ENCODE measurements around the gene PA2G4.

Gene PA2G4

DNA sequence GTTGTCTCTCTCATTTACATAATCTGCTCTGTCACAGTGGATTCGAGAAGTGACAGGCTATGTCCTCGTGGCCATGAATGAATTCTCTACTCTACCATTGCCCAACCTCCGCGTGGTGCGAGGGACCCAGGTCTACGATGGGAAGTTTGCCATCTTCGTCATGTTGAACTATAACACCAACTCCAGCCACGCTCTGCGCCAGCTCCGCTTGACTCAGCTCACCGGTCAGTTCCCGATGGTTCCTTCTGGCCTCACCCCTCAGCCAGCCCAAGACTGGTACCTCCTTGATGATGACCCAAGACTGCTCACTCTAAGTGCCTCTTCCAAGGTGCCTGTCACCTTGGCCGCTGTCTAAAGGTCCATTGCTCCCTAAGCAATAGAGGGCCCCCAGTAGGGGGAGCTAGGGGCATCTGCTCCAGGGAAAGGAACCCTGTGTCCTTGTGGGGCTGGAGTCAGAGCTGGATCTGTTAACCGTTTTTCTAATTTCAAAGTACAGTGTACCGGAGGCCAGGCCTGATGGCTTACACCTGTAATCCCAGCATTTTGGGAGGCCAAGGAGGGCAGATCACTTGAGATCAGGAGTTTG lies 19.3 kb upstream of the PA2G4 start:
- TF ChIP-seq GATA3 (IDR thresholded peaks at IDR 0.05; ENCODE audit: low read depth, low read length) (no peak), GATA2 (IDR thresholded peaks at IDR 0.05; ENCODE audit: low read depth, low read length) (no peak)

GRCh38 chr12:56086096-56086495 lies 18.3 kb upstream of the PA2G4 start:
- TF ChIP-seq GATA3 (IDR thresholded peaks at IDR 0.05; ENCODE audit: low read depth, low read length) (no peak), GATA2 (IDR thresholded peaks at IDR 0.05; ENCODE audit: low read depth, low read length) (no peak)

- TF ChIP-seq GATA2 (IDR thresholded peaks at IDR 0.05; ENCODE audit: low read depth, low read length) = no peak
- no peak for TF ChIP-seq GATA3 (IDR thresholded peaks at IDR 0.05; ENCODE audit: low read depth, low read length)
Observed at GRCh38 chr12:56086608-56087007, 17.8 kb upstream of the PA2G4 start.

- TF ChIP-seq GATA3 (IDR thresholded peaks at IDR 0.05; ENCODE audit: low read depth, low read length) = no peak
- TF ChIP-seq GATA2 (IDR thresholded peaks at IDR 0.05; ENCODE audit: low read depth, low read length) = no peak
Observed at GRCh38 chr12:56087220-56087619, 17.1 kb upstream of the PA2G4 start.

- TF ChIP-seq GATA3 (IDR thresholded peaks at IDR 0.05; ENCODE audit: low read depth, low read length) = no peak
Observed at GRCh38 chr12:56097738-56098137, 6.6 kb upstream of the PA2G4 start.

GRCh38 chr12:56098592-56098991 lies 5.8 kb upstream of the PA2G4 start:
- no peak for TF ChIP-seq GATA3 (IDR thresholded peaks at IDR 0.05; ENCODE audit: low read depth, low read length)
- TF ChIP-seq GATA2 (IDR thresholded peaks at IDR 0.05; ENCODE audit: low read depth, low read length) = no peak

- TF ChIP-seq GATA2 (IDR thresholded peaks at IDR 0.05; ENCODE audit: low read depth, low read length) (no peak), GATA3 (IDR thresholded peaks at IDR 0.05; ENCODE audit: low read depth, low read length) (no peak)
Observed at GRCh38 chr12:56099787-56100186, 4.6 kb upstream of the PA2G4 start.

DNA sequence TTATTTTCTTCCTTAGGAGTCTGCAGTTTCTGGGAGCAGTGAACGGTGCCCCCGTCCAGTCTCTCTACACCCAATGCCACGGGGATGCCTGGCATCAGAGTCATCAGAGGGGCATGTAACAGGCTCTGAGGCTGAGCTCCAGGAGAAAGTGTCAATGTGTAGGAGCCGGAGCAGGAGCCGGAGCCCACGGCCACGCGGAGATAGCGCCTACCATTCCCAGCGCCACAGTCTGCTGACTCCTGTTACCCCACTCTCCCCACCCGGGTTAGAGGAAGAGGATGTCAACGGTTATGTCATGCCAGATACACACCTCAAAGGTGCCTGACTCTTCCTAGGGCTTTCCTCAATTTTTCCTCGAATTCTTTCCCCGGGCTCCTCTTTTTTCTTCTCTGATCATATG lies 3.3 kb upstream of the PA2G4 start:
- no peak for TF ChIP-seq GATA2 (IDR thresholded peaks at IDR 0.05; ENCODE audit: low read depth, low read length)
- no peak for TF ChIP-seq GATA3 (IDR thresholded peaks at IDR 0.05; ENCODE audit: low read depth, low read length)

DNA sequence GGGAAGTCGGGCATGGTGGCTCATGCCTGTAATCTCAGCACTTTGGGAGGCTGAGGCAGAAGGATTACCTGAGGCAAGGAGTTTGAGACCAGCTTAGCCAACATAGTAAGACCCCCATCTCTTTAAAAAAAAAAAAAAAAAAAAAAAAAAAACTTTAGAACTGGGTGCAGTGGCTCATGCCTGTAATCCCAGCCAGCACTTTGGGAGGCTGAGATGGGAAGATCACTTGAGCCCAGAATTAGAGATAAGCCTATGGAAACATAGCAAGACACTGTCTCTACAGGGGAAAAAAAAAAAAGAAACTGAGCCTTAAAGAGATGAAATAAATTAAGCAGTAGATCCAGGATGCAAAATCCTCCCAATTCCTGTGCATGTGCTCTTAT lies 1.7 kb upstream of the PA2G4 start:
- no peak for TF ChIP-seq GATA3 (IDR thresholded peaks at IDR 0.05; ENCODE audit: low read depth, low read length)
- no peak for TF ChIP-seq GATA2 (IDR thresholded peaks at IDR 0.05; ENCODE audit: low read depth, low read length)

DNA sequence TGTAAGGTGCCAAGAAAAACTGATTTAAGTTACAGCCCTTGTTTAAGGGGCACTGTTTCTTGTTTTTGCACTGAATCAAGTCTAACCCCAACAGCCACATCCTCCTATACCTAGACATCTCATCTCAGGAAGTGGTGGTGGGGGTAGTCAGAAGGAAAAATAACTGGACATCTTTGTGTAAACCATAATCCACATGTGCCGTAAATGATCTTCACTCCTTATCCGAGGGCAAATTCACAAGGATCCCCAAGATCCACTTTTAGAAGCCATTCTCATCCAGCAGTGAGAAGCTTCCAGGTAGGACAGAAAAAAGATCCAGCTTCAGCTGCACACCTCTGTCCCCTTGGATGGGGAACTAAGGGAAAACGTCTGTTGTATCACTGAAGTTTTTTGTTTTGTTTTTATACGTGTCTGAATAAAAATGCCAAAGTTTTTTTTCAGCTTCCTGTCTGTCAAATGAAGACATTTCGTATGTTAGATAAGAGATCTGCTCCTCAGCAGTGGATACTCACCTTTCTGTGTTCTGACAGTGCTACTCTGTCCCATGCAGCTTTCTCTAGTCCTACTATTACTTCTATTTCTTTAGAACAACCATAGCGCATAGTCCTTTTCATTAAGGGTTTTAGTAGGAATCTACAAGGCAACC lies 1.2 kb upstream of the PA2G4 start:
- TF ChIP-seq GATA2 (IDR thresholded peaks at IDR 0.05; ENCODE audit: low read depth, low read length) (no peak), GATA3 (IDR thresholded peaks at IDR 0.05; ENCODE audit: low read depth, low read length) (no peak)

DNA sequence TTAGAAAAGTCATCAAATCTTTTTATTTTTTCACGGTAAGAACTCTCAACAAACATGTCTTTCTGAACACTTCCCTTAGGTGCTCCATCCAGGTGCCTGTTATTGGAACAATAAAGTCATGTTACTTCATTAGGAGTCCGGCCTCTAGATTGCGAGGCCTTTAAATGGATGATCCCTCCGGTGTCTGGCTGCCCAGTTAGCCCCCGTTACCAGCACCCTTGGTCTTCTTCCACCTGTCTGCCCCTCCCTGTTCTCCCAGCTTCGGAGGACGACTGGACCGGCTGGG lies 593 bp upstream of the PA2G4 start:
- TF ChIP-seq GATA3 (IDR thresholded peaks at IDR 0.05; ENCODE audit: low read depth, low read length) = no peak
- no peak for TF ChIP-seq GATA2 (IDR thresholded peaks at IDR 0.05; ENCODE audit: low read depth, low read length)

- TF ChIP-seq GATA2 (IDR thresholded peaks at IDR 0.05; ENCODE audit: low read depth, low read length) (no peak), GATA3 (IDR thresholded peaks at IDR 0.05; ENCODE audit: low read depth, low read length) (no peak)
Observed at GRCh38 chr12:56104815-56105608, 653 bp downstream of the PA2G4 start.

DNA sequence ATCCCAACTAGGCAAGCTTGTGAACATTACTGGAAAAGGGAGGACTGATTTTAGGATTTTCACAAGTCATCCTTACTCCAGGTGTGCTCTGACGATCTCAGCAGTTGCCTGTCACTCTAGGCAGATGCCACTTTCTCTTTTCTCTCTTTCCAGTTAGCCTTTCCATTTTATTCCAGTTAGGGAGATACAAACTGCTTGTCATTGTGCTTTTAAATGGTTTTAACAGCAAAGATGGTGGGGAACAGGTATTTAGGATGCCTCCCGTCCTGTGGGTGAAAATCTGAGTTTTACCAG lies 1.2 kb downstream of the PA2G4 start:
- TF ChIP-seq GATA3 (IDR thresholded peaks at IDR 0.05; ENCODE audit: low read depth, low read length) (no peak), GATA2 (IDR thresholded peaks at IDR 0.05; ENCODE audit: low read depth, low read length) (no peak)

DNA sequence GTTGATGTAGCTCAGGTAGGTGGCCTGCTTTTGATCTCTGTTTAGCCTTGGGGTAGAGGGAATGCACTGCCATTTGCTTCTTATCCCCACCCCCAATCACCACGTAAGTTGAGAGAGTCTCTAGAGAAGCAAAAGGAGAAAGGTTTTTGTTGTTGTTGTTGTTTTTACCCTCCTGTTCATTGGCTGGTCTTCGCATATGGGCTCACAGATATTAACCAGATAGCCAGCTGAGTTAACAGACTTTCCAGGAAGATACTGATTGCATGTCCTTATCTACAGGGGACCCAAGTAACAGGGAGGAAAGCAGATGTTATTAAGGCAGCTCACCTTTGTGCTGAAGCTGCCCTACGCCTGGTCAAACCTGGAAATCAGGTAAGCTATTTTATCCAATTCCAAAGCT lies 2.9 kb downstream of the PA2G4 start:
- TF ChIP-seq GATA2 (IDR thresholded peaks at IDR 0.05; ENCODE audit: low read depth, low read length) = no peak
- no peak for TF ChIP-seq GATA3 (IDR thresholded peaks at IDR 0.05; ENCODE audit: low read depth, low read length)

DNA sequence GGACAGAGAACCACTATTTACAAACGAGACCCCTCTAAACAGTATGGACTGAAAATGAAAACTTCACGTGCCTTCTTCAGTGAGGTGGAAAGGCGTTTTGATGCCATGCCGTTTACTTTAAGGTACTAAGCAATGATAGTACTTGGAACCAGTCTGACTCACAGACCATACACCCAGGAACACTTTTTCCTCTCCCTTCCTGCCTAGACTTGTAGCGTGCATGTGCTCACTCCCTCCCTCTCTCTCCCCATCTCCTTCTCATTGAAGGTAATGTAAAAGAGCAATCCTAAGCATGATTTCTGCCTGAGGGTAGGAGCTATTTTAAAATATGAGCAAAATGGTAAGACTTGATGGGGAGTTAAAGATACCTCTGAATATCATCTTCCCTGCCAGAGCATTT lies 6.2 kb downstream of the PA2G4 start:
- TF ChIP-seq GATA3 (IDR thresholded peaks at IDR 0.05; ENCODE audit: low read depth, low read length) (no peak), GATA2 (IDR thresholded peaks at IDR 0.05; ENCODE audit: low read depth, low read length) (no peak)

Measured in SH-SY5Y (cell line).